NK-92 (cell line): Measurements from ENCODE around the gene XPNPEP1.

ENCODE experiments used
- DNase-seq: peaks from one replicate; lab custom pipeline; 2025; ENCODE audit not compliant: unreplicated experiment; lab: John Stamatoyannopoulos, UW

Gene XPNPEP1

DNA sequence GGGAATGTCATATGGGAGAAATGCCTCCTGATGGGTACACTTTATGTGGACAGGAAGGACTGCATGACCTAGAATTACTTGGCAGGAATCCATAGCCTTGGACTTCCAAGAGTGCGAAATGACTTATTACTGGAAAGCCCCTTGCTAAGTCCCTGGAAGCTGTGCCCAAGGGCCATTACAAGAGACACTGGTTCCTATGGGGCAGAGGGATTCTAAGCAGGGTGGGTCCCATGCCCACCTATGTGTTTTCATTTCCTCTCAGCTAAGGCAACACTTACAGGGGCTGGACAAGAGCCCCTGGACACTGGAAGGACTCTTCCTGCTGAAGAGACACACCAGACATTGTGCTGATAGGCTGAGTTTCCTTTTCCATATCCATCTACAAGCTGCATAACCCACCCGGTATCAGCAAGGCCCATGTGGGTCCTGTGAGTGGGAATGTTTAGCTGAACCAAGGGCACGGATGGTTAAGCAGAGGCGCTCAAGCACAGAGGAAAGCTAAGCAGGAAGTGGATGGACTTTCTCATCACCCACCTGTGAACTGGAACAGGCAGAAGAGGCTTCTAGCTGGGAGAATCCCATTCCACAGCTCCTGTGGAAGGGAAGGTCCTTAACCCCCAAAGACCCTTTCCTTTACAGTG, 56.2 kb downstream of the XPNPEP1 start:
- DNase-seq: no peak

DNA sequence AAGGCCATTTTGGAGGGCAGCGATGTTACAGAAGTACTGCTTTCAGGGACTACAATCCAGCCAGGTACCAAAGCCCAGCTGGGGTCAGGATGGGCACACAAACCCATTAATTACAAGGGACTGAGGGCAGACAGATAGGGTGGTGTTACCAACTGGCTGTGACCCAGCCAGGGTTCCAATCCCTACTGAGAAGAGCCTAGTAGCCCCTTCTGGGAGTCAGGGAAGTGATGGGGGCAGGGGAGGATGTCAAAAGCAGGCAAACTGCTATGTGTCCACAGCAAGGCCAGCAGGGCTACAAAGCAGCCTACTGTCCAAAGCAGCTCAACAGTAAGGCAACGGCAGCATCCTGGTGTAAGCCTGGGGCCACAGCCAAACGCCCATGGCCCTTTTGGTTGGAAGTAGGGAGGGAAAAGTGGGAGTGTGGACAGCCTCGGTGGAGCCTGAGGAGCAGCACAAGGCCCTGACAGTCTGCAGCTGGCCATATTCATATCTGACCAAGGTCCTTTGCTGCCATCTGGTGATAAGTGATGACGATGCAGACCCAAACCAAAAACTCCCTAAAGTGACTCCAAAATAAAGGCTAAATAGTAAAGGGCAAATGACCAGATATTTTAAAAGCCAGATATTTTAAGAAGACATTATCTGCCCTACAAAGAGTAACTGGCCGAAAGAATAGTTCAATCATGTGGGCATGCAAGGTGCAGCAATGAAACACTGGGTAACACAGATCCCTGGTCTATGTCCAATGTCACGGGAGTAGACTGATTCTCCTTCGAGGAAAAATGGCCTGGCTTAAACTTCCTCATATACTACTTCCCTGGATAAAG, 56.9 kb downstream of the XPNPEP1 start:
- no peak for DNase-seq

DNA sequence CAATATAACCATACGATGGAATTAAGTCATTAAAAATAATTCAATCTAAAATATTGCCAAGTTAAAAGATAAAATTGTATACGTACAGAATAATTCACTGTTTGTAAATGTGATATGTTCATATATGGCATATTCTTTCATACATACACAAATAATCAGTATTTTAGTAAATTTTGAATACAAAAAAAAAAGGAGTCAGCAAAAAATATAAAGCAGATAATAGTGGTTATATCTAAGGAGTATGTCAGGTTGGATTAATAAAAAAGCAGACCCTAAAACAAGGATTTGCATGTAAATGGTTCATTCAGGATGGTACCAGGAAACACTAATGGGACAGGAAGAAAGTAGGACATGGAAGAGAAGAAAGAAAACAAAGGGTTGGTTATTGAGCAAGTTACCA, 59.5 kb downstream of the XPNPEP1 start:
- DNase-seq: no peak

DNA sequence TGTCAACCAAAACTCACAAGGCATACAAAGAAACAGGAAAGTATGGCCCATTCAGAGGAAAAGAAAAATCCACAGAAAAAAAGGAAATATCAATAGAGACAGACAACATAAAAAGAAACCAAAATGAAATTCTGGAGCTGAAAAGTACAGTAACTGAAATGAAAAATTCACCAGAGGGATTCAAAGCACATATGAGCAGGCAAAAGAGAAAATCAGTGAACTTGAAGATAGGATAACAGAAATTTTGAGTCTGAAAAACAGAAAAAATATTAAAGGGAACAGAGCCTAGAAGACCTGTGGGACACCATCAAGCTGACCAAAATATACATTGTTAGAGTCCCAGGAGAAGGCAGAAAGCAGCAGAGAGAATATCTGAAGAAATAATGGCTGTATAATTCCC, 60.6 kb downstream of the XPNPEP1 start:
- DNase-seq: no peak

DNA sequence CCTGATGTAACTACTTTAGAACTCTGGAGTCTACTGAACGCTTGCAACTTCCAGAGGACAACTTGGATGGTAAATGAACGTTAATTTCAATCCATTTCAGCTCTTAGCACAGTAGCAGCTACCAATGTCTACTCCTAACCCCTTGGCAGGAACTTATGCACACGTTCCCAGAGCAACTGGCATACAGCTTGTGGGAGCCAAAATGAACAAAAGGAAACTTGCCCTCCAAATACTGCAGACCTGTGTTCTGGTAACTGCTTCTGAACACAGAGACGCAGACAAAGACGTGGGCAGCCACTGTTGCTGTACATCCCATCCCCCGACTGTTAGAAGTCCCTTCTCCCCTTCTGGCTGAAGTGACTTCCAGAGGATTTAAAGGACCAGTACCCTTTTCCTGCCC, 61.3 kb downstream of the XPNPEP1 start:
- DNase-seq: no peak

DNA sequence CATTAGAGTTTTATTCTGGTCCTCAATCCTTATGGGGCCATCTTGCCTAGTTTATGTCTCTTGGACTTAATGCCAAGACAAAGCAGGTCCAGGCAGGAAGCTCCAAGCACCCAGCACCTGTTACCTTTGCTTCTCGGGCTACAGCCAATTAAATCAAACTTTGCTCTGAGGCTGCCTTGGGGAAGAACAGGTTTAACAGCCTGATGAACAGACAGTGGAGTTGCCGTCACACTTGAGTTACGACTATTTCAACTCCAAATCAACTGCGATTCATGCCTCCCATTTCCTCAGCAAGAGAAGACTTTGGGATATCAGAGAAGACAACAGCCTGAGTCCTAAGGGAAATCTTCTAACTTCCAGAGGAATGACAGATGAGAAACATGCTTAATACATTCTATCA, 62.2 kb downstream of the XPNPEP1 start:
- DNase-seq: no peak

DNA sequence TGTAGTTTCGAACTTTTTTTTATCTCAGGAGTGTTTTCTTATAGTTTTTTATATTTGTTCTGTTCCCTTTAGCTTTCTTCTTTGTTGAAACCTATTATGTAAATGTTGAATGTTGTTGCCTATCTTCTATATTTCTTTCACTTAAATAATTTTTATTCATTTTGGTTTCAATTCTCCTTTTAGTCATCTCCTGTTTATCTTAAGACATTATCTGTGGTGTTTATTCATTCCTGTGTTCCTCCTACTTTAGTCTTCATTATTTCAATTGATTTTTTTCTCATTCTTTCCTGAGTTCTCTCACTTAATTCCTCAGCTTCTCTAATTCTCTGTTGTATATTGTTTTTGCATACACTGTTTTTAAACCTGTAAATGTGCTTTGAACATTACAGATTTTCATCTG, 64.1 kb downstream of the XPNPEP1 start:
- no peak for DNase-seq

DNA sequence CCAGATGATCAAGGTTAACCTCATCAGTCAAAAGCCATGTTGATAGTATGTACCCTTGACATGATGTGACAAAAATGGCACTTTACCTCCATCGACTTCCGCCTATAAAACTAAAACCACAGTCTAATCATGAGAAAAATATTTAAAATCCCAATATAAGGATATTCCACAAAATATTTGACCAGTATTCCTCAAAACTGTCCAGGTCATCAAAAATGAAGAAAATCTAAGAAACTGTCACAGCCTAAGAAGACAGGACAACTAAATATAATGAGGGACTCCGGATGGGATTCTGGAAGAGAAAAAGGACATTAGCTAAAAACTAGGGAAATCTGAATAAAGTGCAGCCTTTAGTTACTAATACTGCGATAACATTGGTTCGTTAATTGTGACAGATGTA, 67.6 kb downstream of the XPNPEP1 start:
- no peak for DNase-seq

DNA sequence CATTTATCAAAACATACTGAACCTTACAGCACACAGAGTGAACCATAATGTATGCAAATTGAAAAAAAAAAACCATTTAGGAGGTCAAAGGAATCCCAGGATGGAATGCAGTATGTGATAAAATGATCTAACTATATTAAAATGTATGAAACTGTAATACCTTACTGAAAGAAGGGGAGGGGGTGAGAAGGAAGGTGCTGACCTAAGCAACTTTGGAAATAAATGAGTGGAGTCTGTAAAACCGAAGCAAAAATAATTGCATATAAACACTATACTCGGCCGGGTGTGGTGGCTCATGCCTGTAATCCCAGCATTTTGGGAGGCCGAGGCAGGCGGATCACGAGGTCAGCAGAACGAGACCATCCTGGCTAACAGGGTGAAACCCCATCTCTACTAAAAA, 69.4 kb downstream of the XPNPEP1 start:
- DNase-seq: no peak

DNA sequence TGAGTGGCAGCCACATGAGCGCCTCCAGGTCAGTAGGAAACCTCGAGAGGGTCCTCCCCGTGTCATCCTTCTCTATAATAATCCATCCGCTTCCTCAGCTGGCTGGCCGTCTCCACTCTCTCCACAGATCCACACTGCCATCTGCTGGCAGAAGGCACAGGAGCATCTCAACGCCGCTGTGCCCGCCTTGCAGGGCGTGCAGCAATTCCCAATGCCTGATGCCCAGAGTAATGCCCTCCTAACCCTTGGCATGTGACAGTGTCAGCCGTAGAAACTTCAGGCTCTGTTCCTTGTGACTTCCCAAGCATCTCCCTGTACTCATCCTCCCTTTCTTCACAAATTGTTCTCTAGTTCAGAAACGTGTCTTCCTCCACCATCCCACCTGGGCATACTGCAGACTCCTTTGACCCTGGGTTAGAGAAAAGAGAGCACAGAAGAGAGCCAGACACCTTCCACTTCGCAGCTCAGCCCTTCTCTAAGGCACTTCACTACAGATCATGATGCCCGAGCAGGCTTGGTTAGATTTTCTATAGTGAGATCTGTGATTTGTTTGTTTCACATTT, 70.8 kb downstream of the XPNPEP1 start:
- DNase-seq: no peak

DNA sequence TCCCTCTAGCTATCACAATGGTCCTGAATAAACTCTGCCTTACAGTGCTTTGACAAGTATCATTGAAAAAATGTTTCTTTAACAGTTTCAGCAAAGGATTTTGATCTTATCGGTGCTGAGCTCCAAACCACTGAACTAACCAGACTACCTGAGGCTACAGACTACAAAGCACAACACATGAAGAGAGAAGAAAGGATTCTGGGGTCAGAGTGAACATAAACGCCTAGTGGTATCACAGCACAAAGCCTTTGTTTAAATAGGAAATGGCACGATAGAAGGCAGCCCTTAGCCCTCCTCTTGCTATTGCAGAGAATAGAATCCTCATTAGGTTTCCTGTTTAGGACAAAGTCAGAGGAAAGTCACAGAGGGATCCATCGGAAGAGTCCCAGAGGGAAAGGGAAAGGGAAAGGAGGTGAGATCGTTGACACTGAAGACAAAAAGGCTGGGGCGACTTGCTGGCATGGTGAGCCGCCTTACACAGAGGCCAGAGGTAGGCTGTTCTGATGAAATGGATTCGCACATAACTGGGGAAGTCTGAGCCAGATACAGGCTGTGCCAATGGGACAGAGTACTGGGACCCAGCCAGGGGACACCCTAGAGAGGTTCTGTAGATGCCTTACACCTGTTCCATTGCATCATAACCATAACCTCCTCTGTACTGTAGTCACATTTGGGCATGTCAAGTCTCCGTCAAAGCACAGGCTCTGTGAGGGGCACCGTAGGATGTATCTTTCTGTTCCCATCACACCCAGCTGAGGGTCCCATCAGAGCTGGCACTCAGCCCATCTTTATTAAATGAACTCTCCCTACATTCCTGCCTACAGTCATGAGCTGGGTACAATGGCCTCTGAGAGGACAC, 71.5 kb downstream of the XPNPEP1 start:
- DNase-seq: no peak

DNA sequence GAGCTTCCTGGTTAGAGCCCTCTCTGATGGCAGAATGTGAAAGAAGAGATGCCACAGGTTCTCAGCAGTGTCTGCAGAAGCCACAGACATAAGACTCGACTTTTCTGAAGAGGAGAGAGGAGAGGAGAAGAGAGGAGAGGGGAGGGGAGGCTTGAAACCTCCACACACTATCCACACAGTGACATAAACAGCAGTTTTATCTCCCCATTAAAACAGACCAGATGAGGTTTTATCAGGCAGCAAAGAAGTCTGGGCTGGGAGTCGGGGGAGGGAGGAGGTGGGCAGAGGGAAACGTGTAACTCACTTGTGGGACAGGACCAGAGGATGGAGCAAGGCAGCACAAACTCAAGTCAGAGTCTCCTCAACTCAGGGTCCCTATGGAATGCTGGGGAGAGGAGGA, 76.5 kb downstream of the XPNPEP1 start:
- DNase-seq: no peak

DNA sequence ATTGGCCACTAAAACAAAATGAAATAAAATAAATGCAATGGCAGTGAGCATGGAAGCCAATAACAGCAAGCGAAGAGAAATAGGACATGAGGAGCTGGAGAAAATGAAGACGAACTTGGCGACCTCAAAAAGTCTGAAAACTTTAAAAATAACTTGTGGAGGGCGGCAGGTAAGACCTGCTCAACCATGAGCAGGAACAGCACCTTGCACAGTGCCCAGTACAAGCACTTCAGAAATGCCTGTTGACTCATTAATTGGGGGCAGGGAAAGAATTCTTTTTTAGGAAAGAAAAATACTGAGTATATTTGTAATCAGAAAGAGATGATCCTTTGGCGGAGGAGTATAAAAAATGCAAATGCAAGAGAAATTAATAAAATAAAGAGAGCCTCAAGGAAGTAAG, 78.0 kb downstream of the XPNPEP1 start:
- DNase-seq: no peak

DNA sequence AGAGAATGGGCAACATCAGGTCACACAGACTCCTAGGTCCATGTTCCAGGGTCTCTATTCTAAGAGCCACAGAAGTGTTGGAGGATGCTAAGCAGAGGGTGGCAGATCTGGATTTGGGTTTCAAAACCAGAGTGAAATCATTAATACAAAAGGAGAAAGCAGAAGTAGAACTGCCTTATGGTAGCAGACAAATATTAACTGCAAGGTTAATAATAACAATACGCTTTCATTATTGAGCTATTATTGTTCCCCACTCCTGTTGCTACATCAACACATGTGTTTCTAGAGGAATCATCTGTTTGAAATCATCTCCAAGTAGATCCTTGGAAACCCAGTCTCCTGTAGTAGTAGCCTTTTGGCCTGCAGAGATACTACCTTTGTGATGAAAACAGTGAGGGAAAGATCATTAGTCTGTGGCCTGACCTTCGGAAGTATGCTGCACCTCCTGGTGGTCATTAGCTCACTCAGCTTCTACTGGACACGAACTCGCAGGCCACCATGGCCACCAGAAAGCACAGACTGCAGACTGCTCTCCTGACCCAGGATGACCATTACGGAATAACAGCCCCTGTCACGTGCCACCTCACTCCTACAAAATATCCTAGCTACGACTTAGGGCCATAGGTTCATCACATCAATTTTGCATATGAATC, 84.6 kb downstream of the XPNPEP1 start:
- no peak for DNase-seq

DNA sequence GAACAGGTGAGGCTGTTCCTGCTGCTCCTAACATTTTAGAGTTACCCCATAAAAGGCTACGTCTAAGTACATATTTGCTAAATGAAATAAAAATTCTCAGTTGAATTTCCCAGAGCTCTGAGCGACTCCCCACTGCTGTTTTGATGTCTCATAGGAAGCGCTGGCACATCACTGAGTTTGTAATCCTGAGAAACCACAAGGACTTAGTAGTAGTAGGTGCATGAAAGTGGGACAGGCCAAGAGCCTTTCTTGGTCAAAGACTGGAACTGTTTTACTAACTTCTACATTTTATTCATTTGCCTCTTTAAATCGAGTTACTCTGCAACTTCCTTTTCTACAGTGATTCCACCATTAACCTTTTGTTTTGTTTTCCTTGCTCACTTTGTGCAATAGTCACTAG, 85.9 kb downstream of the XPNPEP1 start:
- no peak for DNase-seq

DNA sequence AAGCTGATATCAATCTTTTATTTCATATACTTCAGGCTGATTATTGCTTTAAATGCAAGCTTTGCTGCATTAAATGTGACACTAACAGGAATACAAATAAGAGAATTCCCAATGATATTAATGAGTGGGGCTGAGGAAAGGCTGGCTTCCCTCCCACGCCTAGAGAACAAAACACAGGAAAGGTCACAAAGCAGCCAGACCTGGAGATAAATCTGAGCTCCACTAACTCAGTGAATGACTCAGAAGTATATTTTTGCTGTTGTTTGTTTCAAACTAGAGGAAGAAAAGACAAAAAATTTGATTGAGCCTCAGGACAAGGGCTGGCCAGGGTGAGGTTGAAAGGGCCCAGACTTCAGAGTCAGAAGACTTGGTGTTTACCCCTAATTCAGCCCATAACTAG, 88.1 kb downstream of the XPNPEP1 start:
- DNase-seq: no peak

DNA sequence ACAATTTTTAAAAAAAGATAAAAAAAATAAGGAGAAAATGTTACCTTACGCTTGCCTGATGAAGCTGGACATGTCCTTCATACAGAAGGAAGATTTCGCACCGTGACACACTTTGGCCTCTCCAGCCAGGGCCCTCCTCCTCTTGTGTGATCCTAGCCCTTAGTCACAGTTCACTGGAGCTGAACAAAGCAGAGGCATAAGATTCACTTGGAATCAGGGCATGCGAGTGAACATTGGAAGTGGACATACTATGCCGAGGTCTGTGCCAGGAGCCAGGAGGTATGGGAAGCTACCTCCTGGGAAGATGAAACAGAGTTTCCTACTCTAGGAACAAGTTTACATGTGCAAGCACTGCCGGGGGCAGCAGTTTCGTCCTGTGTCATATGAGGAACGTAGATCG, 91.5 kb downstream of the XPNPEP1 start:
- no peak for DNase-seq

DNA sequence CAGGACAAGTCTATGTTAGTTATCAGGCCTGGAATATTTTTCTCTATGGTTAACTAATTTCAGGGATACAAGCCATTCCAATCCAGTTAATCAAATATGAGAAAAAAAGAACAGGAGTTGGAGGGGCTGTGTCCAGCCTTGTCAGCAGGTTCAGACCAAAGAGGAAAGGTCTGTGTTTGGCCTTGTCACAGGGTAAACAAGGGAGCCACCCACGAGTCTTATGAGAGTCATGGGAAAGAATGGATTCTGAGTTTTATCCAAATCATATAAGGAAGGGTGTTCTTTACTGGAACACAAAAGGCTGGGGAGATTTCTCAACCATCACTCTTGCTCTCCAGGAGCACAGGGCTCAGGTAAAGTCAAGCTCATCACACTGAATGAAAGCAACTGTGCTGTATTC, 99.1 kb downstream of the XPNPEP1 start:
- no peak for DNase-seq

DNA sequence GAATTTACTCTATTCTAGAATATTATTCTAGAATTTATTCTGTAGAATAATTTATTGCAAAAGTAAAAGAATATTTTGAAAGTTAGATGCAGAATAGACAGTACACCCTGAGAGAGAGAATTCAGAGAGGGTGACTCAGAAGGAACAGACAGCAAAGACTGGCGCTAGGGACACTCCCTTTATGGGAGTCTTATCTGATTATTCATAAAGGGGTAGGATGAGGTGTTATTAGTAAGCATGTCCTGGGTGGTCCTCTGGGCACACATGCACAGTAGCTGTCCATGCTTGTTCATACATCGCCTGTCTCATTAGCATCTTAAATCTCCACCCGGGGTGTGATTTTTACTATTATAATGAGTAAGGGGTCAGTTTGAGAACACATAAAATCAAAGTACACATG, 100.1 kb downstream of the XPNPEP1 start:
- DNase-seq: no peak

DNA sequence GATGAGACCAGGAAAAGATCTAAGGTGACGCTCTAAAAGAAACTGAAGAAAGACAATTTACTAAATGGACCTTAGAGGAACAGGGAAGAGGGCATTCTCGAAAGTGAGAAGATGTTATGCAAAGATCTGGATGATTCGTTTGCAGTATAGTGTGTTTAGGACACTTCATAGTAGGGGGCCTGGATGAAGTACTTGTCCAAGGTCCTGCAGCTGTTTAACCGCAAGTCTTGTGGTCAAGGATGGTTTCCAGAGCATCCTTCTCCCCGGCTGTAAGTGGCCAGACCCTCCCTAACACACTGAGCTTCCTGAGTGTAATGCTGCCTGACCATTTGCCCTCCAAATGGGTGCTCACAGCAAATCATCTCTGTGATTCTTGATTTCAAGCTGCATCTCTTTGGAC, 101.6 kb downstream of the XPNPEP1 start:
- no peak for DNase-seq
